HepG2 (cell line): Measurements from ENCODE around the gene GDPD1. TPM values are rescaled to one million over a fixed set of nuclear protein-coding genes. Genes with fewer than 3 reads are reported as not detected.

ENCODE experiments used
- ATAC-seq: fragments of 200-7000 bp; cut with Tn5 transposase; 3 replicates; pipeline ENCODE4 v1.9.1; 2020; ENCODE audit warnings: mild to moderate bottlenecking, moderate library complexity
- BruUV-seq: library from RNA; stranded (reverse); fragments of 400-500 nt; replicated peaks from 2 replicates; lab custom pipeline; 2021; lab: Mats Ljungman, UMichigan
- CTCF ChIA-PET: fragments of 300-600 bp; formaldehyde crosslinking; extraction: SDS; loops from one replicate; lab custom pipeline; 2021; ENCODE audit warnings: low total read pairs, inconsistent platforms, low intra/inter-chr PET ratio; lab: Yijun Ruan, JAX
- POLR2A ChIA-PET: fragments of 350-600 bp; sonication (Branson Sonifier 250); formaldehyde crosslinking; loops from one replicate; lab custom pipeline; 2020; ENCODE audit warnings: antibody characterized with exemption, inconsistent platforms; lab: Yijun Ruan, JAX
- DNase-seq: peaks from one replicate; pipeline ENCODE4 v3.0.0-alpha.2; 2015; ENCODE audit warnings: low spot score
- FAIRE-seq: peaks from 3 replicates; lab custom pipeline; 2011; peaks lifted over from hg19 to GRCh38; lab: Jason Lieb, UNC
- H2AFZ ChIP-seq: one replicate; pipeline ENCODE4 v1.6.1; 2011; ENCODE audit warnings: low read length, inconsistent platforms
- H3K27ac ChIP-seq: fragments of 300-600 bp; 3 replicates; pipeline ENCODE4 v1.8.0; 2011; ENCODE audit warnings: mixed run types, mild to moderate bottlenecking, mixed read lengths, low read length, inconsistent platforms; ENCODE audit not compliant: insufficient read depth; ENCODE audit errors: extremely low read length
- H3K27me3 ChIP-seq, 2 experiments: fragments of 200-600 bp in 1 of 2; 2 replicates in 1 of 2; 3 replicates in 1 of 2; pipeline versions ENCODE4 v1.6.0 to v1.8.0; 2011; ENCODE audit warnings: low read length in 2 of 2, mild to moderate bottlenecking in 2 of 2, moderate library complexity in 2 of 2, inconsistent platforms in 1 of 2; ENCODE audit not compliant: insufficient read depth in 2 of 2, control insufficient read depth in 1 of 2
- H3K36me3 ChIP-seq, 2 experiments: fragments of 200-600 bp in 1 of 2; replicated peaks in 1 of 2; 2 replicates in 1 of 2; 3 replicates in 1 of 2; pipeline versions ENCODE4 v1.5.1 to v1.8.0; 2011; ENCODE audit warnings: low read length in 2 of 2, inconsistent platforms in 1 of 2; ENCODE audit not compliant: insufficient read depth in 2 of 2, control insufficient read depth in 1 of 2
- H3K4me1 ChIP-seq: 2 replicates; pipeline ENCODE4 v1.5.1; 2012; ENCODE audit warnings: low read length, inconsistent platforms; ENCODE audit not compliant: insufficient read depth
- H3K4me2 ChIP-seq: 2 replicates; pipeline ENCODE4 v1.6.0; 2011; ENCODE audit warnings: low read depth, low read length, inconsistent platforms
- H3K4me3 ChIP-seq, 3 experiments: fragments of 200-600 bp in 1 of 3; sonication (generic), shearing (Covaris generic) in 1 of 3; replicated peaks in 1 of 3; 2 replicates each; pipeline ENCODE4 v1.5.1; 2011 to 2016; ENCODE audit warnings: low read length in 3 of 3, inconsistent platforms in 2 of 3, low read depth in 2 of 3, mild to moderate bottlenecking in 2 of 3, control low read depth in 1 of 3, mixed read lengths in 1 of 3; ENCODE audit not compliant: insufficient read depth in 1 of 3
- H3K79me2 ChIP-seq: one replicate; pipeline ENCODE4 v1.6.1; 2011; ENCODE audit warnings: low read length, inconsistent platforms; ENCODE audit not compliant: insufficient read depth
- H3K9ac ChIP-seq: 2 replicates; pipeline ENCODE4 v1.6.0; 2011; ENCODE audit warnings: mild to moderate bottlenecking, low read depth, low read length, inconsistent platforms; ENCODE audit not compliant: insufficient read depth
- H3K9me3 ChIP-seq: 2 replicates; pipeline ENCODE4 v1.5.1; 2012; ENCODE audit warnings: mild to moderate bottlenecking, low read length
- H4K20me1 ChIP-seq: 2 replicates; pipeline ENCODE4 v1.6.0; 2011; ENCODE audit warnings: inconsistent platforms, mild to moderate bottlenecking, low read length, moderate library complexity; ENCODE audit not compliant: insufficient read depth
- EP300 ChIP-seq, 3 experiments: sonication (generic) in 1 of 3; formaldehyde crosslinking in 1 of 3; IDR thresholded peaks; 2 replicates each; pipeline versions ENCODE4 v1.5.1 to v1.6.1; 2011 to 2020; ENCODE audit warnings: low read depth in 2 of 3, low read length in 2 of 3, borderline replicate concordance in 1 of 3, improper control_type of control experiment in 1 of 3, mild to moderate bottlenecking in 1 of 3, missing genetic modification reagents in 1 of 3, moderate library complexity in 1 of 3
- HHEX ChIP-seq: IDR thresholded peaks from 2 replicates; pipeline ENCODE4 v1.6.1; 2016; ENCODE audit warnings: control low read depth
- SMAD3 ChIP-seq: sonication (generic); formaldehyde crosslinking; IDR thresholded peaks from 2 replicates; pipeline ENCODE4 v1.4.0; 2020; ENCODE audit warnings: missing genetic modification reagents
- ZNF619 ChIP-seq: sonication (generic); formaldehyde crosslinking; IDR thresholded peaks from 2 replicates; pipeline ENCODE4 v1.4.0; 2020; ENCODE audit warnings: mild to moderate bottlenecking, missing genetic modification reagents
- WGBS: methylation state at CpG from one replicate; pipeline ENCODE4 v1.1.6; 2017; ENCODE audit warnings: low lambda C conversion rate; 5-methylcytosine and 5-hydroxymethylcytosine counted together
- in situ Hi-C: cut with HindIII; loops from 2 replicates; pipeline ENCODE4 v1.10.0; 2017; ENCODE audit warnings: low pct_unique_long_range_greater_than_20kb; ENCODE audit not compliant: extremely low pct_ligation_motif_present
- intact Hi-C: fragments of 100-400 bp; cut with micrococcal nuclease; formaldehyde crosslinking; loops from one replicate; pipeline ENCODE4 v1.10.0; 2022; ENCODE audit not compliant: unreplicated experiment
- polyA plus RNA-seq, 8 experiments: library from polyadenylated mRNA; depleted of rRNA in 3 of 8; stranded (reverse) in 7 of 8; unstranded in 1 of 8; fragments of >200 nt; fragmentation: Illumina TruSeq in 4 of 8; extraction: Trizol in 4 of 8; gene quantifications; 2 replicates each; pipeline versions ENCODE4 v1.2.1 to v1.2.3, GENCODE V29; 2011 to 2016; ENCODE audit warnings: low read depth in 4 of 8, missing spikeins in 1 of 8, mixed read lengths in 1 of 8; ENCODE audit not compliant: insufficient read depth in 1 of 8
- total RNA-seq, 5 experiments: library from RNA; depleted of rRNA; stranded (reverse); fragments of >200 nt; fragmentation: Illumina TruSeq; extraction: Trizol; gene quantifications; 2 replicates each; pipeline ENCODE4 v1.2.3, GENCODE V29; 2016; ENCODE audit warnings: low read depth in 1 of 5
- TF ChIP-seq, protein P1 (sequence below): sonication (generic); formaldehyde crosslinking; IDR thresholded peaks from 2 replicates; pipeline ENCODE4 v1.5.0; 2020; ENCODE audit warnings: mild to moderate bottlenecking, missing genetic modification reagents
- TF ChIP-seq, protein P2 (sequence below): sonication (generic); formaldehyde crosslinking; conservative IDR thresholded peaks from 2 replicates; pipeline ENCODE4 v1.4.0; 2020; ENCODE audit warnings: mild to moderate bottlenecking, missing genetic modification reagents, moderate library complexity
- TF ChIP-seq, protein P3 (sequence below): sonication (generic); formaldehyde crosslinking; IDR thresholded peaks from 2 replicates; pipeline ENCODE4 v1.4.0; 2020; ENCODE audit warnings: missing genetic modification reagents, mild to moderate bottlenecking, borderline replicate concordance
- TF ChIP-seq, protein P4 (sequence below), 2 experiments: sonication (generic) in 1 of 2; formaldehyde crosslinking in 1 of 2; IDR thresholded peaks; 2 replicates each; pipeline versions ENCODE4 v1.4.0 to v1.6.1; 2018 to 2020; ENCODE audit warnings: missing genetic modification reagents in 2 of 2, borderline replicate concordance in 1 of 2, low read depth in 1 of 2, mild to moderate bottlenecking in 1 of 2, missing biosample characterization in 1 of 2

The GDPD1 gene
- total and polyA plus RNA-seq, 2 of the 13 experiments (the other 11 are each of a cell fraction or from before 2014, with no cell fraction given) = 6.0 to 7.7 TPM

DNA sequence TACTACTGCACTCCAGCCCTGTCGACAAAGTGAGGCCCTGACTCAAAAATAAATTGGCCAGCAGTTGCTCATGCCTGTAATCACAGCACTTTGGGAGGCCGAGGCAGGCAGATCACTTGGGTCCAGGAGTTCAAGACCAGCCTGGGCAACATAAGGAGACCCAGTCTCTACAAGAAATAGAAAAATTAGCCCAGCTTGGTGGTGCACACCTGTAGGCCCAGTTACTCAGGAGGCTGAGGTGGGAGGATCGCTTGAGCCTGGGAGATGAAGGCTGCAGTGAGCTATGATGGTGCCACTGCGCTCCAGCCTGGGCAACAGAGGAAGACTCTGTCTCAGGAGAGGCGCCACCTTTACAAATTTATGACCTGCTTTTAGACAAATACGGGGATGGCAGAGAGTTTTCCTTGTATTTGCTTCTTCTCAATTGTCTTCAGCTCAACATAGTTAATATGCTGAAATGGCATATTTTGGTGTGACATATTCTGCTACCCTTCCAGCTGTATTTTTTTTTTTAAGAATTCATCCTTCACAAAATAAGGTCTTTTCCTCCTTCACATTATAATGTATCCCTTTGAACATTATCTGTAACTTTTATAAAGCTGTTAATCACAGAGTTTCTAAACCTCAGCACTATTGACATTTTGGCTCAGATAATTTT, 90.1 kb downstream of the GDPD1 start (continued):
- TF ChIP-seq, protein P1, sequence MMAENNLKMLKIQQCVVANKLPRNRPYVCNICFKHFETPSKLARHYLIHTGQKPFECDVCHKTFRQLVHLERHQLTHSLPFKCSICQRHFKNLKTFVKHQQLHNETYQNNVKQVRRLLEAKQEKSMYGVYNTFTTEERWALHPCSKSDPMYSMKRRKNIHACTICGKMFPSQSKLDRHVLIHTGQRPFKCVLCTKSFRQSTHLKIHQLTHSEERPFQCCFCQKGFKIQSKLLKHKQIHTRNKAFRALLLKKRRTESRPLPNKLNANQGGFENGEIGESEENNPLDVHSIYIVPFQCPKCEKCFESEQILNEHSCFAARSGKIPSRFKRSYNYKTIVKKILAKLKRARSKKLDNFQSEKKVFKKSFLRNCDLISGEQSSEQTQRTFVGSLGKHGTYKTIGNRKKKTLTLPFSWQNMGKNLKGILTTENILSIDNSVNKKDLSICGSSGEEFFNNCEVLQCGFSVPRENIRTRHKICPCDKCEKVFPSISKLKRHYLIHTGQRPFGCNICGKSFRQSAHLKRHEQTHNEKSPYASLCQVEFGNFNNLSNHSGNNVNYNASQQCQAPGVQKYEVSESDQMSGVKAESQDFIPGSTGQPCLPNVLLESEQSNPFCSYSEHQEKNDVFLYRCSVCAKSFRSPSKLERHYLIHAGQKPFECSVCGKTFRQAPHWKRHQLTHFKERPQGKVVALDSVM (CRISPR knock-in tag) = peak; percentile 87
- TF ChIP-seq HHEX (CRISPR knock-in tag) = no peak

DNA sequence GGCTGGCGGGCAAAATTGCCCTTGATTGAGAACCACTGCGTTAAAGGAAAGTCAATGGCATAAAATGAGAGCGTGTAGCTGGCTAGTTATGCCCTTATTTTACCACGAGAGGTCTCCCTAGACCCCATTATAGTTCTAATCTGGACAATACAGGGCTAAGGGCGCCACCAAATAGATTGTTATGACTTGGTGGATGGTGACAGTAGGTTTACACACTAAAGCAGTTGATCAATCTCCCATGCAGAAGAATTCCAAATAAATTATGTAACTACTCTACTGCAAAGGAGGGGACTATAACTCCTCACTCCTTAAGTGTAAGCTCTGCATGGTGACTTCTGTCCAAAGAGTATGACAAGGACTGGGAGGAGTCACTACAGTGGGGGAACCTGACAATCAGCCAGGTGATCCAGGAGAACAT, 90.7 kb downstream of the GDPD1 start:
- DNase-seq (peak; percentile 79), FAIRE-seq (peak; percentile 84), ATAC-seq (peak; percentile 89)
- Histone ChIP-seq H3K9me3 (no peaks in the 10 kb centered on the region), H3K27ac (no peak overlapping the region), H3K4me2 (peak overlapping the region; percentile 50), H3K79me2 (no peaks in the 10 kb centered on the region), H3K4me3 (no peak overlapping the region), H3K4me1 (peaks cover 31% of the 10 kb centered on the region), H3K36me3 (no peaks in the 10 kb centered on the region), H3K27me3 (no peaks in the 10 kb centered on the region; a peak in 1 of 5 replicates), H2AFZ (no peak overlapping the region), H3K9ac (no peak overlapping the region), H4K20me1 (no peaks in the 10 kb centered on the region)
- ChIA-PET CTCF (interaction anchor here (0.6 to 6.5 kb wide), 6 partner anchors 19 to 248 kb away, joined by 3 to 94 read pairs (median 6); no protein-coding TSS in a partner anchor), POLR2A (interaction anchor here (1.9 kb wide), 2 partner anchors 129 to 308 kb away, joined by 5 to 10 read pairs; partner anchors contain the start of gene CLTC)
- 2% methylated on average over 5 of the region's 5 CpGs for WGBS
- BruUV-seq = no TSS peak
- in situ Hi-C loops (loop anchor here (5.0 kb wide), 1 partner anchor 251 kb away; no protein-coding TSS in a partner anchor), intact Hi-C loops (loop anchor here (1.0 to 2.0 kb wide), 4 partner anchors 124 to 248 kb away; no protein-coding TSS in a partner anchor)
- TF ChIP-seq, protein P2, sequence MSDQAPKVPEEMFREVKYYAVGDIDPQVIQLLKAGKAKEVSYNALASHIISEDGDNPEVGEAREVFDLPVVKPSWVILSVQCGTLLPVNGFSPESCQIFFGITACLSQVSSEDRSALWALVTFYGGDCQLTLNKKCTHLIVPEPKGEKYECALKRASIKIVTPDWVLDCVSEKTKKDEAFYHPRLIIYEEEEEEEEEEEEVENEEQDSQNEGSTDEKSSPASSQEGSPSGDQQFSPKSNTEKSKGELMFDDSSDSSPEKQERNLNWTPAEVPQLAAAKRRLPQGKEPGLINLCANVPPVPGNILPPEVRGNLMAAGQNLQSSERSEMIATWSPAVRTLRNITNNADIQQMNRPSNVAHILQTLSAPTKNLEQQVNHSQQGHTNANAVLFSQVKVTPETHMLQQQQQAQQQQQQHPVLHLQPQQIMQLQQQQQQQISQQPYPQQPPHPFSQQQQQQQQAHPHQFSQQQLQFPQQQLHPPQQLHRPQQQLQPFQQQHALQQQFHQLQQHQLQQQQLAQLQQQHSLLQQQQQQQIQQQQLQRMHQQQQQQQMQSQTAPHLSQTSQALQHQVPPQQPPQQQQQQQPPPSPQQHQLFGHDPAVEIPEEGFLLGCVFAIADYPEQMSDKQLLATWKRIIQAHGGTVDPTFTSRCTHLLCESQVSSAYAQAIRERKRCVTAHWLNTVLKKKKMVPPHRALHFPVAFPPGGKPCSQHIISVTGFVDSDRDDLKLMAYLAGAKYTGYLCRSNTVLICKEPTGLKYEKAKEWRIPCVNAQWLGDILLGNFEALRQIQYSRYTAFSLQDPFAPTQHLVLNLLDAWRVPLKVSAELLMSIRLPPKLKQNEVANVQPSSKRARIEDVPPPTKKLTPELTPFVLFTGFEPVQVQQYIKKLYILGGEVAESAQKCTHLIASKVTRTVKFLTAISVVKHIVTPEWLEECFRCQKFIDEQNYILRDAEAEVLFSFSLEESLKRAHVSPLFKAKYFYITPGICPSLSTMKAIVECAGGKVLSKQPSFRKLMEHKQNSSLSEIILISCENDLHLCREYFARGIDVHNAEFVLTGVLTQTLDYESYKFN (CRISPR knock-in tag) = peak; percentile 37; the same call in 1 of the 2 replicates
- TF ChIP-seq ZNF619 (CRISPR knock-in tag) = 0 out of 2 replicates have a peak, but pooled peaks have one; percentile 42
- TF ChIP-seq SMAD3 = peak; percentile 61; the same call in 1 of the 2 replicates
- TF ChIP-seq EP300 (IDR thresholded peaks at IDR 0.05; ENCODE audit: low read depth in 2 of 2, low read length in 2 of 2) = 0 out of 4 replicates have a peak, but pooled peaks of 1 of the 2 experiments have one; percentile 14
- TF ChIP-seq EP300 (CRISPR knock-in tag; IDR thresholded peaks at IDR 0.05; ENCODE audit: borderline replicate concordance) = no peak
- TF ChIP-seq, protein P3, sequence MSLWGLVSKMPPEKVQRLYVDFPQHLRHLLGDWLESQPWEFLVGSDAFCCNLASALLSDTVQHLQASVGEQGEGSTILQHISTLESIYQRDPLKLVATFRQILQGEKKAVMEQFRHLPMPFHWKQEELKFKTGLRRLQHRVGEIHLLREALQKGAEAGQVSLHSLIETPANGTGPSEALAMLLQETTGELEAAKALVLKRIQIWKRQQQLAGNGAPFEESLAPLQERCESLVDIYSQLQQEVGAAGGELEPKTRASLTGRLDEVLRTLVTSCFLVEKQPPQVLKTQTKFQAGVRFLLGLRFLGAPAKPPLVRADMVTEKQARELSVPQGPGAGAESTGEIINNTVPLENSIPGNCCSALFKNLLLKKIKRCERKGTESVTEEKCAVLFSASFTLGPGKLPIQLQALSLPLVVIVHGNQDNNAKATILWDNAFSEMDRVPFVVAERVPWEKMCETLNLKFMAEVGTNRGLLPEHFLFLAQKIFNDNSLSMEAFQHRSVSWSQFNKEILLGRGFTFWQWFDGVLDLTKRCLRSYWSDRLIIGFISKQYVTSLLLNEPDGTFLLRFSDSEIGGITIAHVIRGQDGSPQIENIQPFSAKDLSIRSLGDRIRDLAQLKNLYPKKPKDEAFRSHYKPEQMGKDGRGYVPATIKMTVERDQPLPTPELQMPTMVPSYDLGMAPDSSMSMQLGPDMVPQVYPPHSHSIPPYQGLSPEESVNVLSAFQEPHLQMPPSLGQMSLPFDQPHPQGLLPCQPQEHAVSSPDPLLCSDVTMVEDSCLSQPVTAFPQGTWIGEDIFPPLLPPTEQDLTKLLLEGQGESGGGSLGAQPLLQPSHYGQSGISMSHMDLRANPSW (CRISPR knock-in tag) = 0 out of 2 replicates have a peak, but pooled peaks have one; percentile 32
- TF ChIP-seq, protein P4, sequence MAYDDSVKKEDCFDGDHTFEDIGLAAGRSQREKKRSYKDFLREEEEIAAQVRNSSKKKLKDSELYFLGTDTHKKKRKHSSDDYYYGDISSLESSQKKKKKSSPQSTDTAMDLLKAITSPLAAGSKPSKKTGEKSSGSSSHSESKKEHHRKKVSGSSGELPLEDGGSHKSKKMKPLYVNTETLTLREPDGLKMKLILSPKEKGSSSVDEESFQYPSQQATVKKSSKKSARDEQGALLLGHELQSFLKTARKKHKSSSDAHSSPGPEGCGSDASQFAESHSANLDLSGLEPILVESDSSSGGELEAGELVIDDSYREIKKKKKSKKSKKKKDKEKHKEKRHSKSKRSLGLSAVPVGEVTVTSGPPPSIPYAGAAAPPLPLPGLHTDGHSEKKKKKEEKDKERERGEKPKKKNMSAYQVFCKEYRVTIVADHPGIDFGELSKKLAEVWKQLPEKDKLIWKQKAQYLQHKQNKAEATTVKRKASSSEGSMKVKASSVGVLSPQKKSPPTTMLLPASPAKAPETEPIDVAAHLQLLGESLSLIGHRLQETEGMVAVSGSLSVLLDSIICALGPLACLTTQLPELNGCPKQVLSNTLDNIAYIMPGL (CRISPR knock-in tag; IDR thresholded peaks at IDR 0.05; ENCODE audit: borderline replicate concordance in 1 of 2, low read depth in 1 of 2) = peak; percentile 68 to 69; a peak in 3 of 4 replicates
